Epidermal melanocyte (primary cell): Measurements from ENCODE around the gene NKD2.
"Not testable (repeated sequence)": the region's sequence is repeated elsewhere in the genome, so short reads cannot be mapped to it uniquely, and the experiment has no call there.

Source experiments
- DNase-seq: peaks from one replicate; pipeline ENCODE4 v3.0.0; 2011; ENCODE audit warnings: low spot score; ENCODE audit not compliant: insufficient read length

The NKD2 gene

DNA sequence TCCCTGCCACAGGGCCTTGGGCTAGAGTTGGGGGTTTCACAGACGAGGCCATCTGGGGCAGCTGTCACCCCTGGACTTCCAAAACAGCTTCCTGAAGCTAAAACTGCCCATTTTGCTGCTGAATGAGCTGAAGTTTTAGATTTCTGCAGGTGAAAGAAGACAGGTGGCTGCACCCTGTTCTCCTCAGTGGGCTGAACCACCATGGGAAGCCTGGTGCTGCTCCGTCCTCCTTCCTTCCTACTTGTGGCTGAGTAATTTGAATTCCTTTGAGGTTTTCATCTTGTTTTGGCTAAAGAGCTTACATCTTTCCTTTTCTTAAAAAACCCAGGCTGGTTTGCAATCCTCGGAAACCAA, 5.3 kb downstream of the NKD2 start:
- DNase-seq, result no peak

DNA sequence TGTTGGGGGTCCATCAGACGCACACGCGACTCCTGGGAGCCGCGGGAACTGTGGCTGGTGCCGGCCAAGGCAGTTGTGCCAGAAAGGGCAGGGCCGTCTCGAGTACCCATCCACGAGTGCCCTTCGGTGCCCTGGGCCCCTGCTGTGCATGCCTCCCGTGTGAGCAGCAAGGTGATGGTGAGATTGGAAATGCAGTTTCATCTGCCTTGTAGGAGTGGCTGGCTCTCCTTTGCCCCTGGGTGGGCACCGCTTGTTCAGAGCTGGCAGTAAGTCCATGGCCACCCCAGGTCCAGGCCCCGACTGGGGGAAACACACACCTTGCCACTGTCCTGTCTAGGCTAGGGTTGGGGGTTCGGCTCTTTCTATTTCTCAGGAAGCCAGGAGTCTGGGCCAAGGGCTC, 5.7 kb downstream of the NKD2 start:
- no peak for DNase-seq

DNA sequence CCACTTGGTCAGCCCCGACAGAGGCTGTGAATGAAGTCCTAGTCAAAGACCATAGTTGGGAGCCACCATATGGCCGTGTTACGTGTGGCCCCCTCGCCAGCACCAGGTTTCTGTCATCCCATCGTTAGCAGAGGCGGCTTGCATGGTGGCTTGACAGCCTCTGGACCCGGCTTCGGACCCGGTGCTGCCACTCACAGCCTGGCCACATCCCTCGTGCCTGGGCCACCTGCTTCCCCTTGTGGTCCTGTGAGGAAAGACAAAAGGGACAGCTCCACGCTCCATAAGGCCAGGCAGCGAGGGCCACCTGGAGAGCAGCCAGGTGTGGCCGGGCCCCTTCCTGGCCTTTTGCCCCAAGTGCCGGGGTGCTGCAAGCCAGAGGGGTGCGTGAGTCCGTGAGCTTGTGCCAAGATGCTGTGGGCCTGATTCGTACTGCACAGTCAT, 6.2 kb downstream of the NKD2 start:
- DNase-seq, result no peak

DNA sequence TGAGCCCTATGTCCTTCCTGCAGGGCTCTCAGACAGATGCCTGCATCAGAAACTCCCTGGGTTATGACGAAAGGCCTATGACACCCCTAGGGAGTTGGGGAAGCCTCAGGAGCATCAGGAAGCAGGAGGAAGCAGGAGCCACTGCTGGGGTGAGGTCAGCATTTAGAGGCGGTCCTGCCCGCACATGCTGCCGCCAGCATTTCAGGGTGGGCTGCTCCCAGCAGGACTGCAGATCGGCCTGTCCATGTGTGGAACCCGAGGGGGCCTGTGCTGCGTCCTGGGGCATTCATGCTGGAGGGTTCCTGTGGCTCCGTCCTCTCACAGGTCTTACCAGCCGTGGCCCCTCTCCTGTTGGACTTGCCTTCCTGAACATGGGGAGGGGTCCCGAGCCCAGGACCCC, 6.9 kb downstream of the NKD2 start:
- no peak for DNase-seq

DNA sequence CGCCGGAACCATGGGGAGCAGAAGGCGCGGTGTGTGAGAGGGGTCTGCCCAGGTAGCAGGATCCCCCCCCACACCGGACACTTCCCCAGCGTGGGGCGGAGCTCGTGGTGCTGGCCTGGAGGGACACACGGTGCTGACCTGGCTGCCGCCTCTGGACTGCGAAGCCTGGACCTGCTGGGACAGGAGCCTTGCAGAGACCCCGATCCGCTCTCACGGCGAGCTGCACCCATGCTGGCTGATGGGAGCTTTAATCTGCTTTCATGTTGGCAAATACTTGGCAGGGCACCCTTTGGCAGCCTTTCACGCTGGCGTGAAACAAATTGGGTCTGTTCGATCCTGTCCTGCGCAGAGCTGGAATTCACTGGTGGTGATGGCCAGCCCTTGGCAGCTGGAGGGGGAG, 7.4 kb downstream of the NKD2 start:
- DNase-seq, result no peak

DNA sequence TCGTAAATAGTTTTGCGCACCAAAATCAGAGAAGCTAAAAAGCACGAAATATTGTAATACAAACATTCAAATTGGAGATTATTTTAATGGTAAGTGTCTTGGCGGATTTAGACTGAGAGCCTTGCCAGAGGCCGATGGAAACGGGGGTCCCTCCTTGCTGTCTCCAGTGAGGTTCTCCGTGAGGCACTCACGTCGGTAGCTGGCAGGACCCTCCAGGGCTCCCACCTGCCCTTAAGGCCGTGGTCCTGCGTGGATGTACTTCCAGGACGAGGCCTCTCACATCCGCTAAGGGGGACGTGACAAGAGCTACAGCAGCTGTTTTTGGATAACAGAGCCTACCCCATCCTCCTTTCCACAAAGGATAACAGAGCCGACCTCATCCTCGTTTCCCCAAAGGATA, 7.9 kb downstream of the NKD2 start:
- DNase-seq, result no peak

DNA sequence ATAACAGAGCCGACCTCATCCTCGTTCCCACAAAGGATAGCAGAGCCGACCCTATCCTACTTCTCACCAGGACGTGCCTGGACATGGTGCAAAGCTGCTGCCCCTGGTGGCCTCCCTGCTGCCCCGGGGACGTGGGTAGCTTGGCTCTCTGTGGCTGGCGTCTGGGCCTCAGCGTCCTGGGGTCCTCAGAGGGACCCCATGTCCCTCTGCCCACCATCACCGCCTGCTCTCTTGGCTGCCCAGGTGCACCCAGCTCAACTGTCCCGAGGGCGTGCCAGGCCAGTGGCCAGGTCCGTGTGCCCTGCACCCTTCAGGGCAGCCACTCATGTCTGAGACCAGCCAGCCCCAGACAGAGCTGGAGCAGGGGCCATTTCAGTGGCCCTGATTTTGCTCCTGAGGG, 8.5 kb downstream of the NKD2 start:
- no peak for DNase-seq

DNA sequence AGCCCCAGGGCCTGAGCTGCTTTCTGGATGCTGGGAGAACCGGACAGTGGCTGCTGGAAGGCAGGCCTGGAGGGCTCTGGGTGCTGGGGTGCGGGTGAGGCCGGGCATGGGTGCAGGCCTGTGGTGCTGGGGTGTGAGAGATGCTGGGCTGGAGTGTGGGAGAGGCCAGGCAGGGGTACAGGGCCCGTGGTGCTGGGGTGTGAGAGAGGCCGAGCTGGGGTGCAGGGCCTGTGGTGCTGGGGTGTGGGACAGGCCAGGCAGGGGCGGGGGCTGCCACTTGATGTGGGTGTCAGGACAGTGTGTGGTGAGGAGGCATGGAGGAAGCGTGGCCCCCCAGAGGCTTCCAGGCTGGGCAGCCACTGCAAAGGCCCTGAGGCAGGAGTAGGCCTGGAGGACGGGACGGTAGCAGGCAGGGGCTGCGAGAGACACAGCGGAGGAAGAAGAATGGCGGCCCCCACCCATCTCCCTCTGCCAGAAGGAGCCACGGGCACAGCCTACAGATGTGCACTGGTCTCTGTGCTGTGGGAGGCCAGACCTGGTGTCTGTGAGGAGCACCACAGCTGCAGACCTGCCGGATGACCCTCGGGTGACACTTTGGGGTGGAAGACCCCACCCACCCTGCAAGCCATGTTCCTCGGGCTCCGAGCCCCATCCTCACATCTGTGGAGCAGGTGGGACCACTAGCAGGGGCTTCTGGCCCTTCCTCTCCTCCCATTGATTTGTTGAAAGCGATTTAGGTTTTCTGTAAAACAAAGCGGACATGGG, 9.3 kb downstream of the NKD2 start:
- no peak for DNase-seq

DNA sequence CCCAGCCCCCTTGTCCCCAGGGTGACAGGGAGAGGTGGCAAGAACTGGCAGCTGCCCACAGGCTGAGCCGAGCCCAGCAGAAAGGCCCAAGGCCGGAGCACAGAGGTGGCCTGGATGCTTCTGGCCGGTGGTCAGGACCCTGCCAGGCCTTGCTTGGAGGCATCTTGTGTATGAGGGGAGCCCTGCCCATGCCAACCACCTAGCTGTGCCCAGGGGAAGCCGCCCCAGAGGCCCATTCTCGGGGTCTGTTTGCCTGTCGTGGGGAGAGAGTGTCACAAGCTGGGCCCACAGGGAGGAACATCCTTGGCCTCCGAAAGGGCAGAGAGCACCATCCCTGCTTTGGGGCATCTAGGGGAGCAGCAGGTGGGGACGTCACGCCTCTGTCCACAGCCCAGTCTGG, 10.0 kb downstream of the NKD2 start:
- no peak for DNase-seq

DNA sequence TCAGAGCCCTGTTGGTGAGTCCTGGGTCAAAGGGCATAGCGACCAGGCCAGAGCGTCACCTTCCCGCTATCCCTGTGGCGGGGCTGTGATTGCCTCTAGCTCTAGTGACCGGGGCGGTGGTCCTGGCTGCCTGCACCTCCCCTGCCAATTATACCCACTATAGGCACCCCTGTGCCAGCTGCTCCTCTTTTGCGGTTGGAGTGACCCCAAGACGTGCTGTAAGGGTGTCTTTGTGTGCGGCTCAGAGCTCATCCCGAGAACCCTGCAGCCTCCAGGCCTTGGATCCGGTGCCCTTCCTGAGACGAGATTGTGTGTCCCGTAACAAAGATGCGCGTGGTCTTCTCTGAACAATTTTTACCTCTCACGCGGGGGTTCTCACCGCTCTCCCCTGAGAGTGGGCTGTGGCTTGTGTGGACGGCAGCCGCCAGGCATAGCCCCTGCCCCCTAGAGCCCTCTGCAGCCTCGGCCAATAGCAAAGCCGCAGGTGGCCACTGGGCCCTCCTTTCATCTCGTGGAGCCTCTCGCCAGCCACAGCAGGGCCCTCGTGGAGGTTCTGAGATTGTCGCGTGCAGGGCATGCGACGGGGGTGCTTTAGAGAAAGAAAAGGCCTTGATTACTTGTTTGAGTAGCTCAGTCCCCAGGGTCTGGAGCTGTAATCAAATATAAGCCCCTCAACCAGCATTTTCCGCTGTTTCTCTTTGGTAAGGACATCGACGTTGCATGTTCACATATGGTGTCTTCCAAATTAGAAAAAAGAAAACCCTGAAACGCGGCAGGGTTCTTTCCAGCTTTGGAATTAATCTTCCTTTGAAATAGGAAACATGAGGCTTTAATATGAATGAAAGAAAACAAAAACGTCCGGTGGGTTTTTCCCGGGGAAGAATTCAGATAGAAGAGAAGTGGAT, 10.7 kb downstream of the NKD2 start:
- DNase-seq, result no peak

DNA sequence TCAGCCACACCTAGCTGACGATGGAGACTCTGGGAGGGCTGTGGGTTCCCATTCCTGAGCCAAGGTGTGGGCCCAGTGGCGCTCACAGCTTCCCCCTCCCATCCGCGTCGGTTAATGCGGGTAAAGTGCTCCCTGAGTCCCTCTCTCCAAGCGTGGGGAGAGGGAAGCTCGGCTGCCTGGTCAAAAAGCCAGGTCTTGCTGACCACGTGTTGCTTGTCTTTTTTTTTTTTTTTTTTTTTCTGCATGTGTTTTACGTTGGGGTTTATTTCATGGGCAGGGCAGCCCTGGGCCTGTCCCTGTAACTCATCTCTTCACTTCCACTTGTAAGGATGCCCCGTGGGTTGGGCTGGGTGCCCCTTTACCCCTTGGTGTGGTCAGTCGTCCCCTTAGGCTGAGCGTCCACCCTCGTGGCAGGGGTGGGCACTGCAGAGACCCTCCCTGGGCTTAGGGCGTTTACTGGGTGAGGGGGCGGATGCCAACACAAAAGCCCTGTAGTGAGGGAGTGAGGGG, 11.9 kb downstream of the NKD2 start:
- DNase-seq, result no peak

DNA sequence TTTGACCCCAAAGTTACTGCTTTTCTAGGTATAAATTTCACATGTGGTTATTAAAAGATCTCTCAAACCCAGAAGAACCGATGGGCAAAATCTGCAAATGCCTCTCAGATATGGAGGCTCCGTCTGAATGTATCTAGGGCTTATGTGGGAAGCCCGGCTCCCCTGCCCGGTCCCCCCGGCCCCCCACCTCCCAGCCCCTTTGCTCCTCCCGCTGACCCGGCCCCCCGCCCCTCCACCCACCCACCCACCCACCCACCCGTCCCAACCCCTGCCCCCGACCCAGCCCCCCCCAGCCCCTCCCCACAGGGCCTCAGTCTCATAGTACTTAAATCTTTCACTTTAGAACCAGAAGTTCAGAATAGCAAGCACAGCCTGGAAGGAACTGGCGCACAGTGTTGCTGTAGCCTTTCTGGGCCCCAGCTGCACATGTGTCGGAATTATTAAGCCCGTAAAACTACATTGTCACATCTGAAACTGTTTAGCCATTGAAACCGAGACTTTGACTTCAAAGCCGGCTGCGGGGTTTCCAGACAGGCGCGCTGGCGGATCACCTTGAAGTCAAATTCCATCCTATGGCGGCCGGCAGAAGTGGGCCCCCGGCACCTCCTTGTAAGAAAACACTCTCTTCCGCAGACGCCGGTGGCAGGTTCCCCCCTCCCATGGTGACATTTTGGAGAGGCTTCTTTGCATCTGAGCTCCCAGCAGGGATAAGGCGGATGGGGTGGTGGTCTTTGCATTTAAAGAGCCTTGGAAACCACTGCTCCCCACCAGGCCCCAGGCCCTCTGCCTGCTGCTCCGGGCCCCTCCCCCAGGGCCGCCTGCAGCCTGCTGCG, 12.8 kb downstream of the NKD2 start:
- no peak for DNase-seq

DNA sequence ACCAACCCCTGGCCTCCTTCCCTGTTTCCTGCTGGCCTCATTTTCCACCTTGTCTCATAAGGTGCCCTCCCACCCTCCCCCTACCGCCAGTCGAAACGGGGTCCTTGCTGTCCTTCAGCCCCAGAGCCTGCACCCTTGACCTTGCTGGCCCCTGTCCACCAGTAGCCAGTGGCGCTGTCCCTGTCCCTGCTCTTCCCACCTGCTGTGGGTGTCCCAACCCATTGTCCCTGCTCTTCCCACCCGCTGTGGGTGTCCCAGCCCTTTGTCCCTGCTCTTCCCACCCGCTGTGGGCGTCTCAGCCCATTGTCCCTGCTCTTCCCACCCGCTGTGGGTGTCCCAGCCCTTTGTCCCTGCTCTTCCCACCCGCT, 13.4 kb downstream of the NKD2 start:
- DNase-seq, result not testable (repeated sequence)

DNA sequence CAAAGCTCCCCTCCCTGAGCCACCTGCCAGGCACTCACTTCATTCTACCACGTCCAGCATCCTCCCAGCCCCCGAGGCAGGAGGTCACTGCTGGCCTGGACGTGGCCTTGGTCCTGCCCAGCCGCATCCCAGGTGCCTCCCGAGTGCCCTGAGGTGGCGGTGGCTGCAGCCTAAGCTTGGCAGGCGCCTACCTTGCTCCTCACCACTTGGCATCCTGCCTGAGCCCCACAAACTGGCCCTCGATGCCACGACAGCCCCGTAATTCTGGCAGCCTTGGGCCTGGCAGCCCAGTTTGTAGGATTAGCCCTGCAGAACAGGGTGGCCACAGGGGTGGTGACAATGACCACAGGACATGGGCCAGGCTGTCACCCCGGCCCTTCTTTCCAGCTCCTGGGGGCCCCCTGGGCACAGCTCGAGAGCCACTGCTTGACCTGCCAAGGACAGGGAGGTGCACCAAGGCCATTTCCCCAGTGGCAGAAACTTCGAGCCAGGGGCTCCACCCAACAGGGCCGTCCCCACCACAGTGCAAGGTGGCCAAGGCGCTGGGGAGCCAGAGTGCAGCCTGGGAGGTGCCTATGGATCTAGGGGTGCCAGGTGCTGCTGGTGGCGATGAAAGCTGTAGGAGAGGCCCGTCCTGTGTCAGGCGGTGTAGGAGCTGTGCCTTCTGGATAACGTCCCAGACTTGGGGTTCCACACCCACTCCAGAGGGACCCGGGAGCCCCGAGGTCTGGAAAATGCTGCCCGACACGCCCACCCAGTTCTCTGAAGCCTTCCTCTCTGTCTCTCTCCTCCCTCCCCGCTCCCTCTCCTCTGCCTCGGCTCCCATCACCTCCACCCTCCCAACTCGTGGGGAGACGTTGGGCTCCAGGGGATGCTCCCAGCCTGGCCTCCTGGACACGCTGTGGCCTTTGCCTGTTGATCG, 18.4 kb downstream of the NKD2 start:
- peak; percentile 13 for DNase-seq

DNA sequence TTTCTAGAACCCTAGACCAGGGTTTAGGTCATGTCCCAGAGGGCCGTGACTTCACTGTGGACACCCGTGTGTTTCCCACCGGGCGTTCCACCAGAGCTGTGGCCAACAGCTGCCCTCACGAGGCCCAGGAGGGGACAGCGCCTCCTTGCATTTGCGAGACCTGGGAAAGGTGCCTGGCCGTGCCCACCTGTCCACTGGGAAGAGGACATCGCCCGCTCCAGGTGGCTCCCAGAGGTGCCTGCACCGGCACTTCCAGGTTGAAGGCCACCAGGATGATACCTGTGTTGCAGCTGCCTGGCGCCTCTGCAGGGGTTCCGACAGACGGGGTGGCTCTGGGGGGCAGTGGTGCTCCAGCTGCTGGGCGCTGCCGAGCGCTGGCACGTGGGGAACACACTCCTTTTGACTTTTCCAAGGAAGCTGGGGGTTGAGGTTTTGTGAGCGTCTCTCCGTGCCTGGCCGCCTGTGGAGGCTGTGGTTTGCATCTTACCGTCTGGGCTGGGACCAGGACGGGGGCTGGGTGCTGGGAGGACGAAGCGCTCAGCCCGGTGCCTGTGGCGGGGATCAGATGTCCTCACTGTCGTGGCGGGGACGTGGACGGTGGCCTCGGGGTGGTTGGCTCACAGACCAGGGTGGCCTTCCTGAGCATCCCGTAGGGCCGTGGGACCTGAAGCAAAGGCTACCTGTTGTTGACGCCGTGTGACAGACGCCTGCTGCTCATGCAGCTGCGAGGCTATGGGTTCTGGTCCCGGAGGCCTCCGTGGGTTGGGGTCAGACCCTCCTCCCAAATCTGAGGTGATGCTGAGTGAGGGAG, 19.2 kb downstream of the NKD2 start:
- no peak for DNase-seq

DNA sequence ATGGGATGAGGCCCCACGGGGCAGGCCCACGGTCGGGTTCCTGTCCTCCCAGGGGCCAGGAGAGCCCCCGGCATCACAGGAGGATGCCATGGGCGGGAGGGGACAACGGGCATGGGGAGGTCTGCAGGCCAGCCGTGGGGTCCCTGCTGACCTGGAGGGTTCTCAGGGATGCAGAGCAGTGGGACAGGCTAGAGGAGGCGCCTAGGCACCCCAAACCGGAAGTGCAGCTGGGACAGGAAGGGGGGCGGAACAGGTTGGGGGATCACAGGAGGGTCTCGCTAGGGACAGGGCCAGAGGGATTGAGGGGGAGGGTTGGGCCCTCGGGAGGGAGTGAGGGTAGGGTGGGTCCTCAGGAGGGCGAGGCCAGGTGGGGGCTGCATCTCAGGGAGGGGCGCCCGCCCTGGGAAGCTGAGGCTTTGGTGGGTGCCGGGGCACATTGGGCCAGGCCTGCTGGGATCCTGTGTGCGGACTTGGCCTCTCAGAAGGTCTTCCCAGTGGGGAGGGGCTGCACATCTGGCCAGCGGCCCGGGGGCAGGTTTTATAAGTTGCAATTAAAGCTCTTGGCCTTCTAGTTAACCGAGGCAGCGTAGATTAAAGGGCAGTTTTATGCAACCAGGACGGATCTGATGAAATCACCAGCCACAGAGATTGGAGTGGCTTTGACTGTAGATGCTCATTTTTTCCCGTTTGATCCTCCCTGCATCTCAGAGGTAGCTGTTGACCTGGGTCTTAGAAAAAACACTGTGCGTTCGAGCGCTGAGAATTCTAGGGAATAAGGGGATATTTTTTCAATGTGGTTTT, 20.1 kb downstream of the NKD2 start:
- DNase-seq, result no peak

DNA sequence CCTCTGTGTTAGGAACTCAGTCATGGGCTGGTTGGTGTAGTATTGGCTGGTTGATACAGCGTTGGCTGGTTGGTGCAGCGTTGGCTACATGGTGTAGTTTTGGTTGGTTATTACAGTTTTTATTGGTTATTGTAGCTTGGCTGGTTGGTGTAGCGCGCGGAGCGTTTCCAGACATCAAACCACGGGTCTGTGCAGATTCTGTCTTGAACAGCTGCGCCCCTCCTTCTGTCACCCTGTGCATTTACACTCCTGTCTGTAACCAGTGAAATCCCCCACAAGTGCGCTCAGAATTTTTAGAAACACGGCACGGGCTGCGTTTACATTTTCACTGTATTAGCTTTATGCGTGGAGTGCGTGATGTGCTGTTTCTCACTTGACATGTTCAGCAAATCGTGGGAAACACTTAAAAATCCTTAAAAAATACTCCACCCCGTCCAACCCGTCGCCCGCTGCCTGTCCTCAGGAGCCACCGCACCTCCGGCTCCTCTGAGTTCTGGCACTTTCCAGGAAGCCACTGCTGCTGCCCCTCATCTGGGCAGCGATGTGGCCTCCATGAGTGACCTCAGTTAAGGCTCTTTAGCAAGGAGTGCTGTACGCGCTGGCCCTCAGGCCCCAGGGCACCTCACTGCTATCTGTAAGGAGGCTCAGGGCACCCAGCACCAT, 20.8 kb downstream of the NKD2 start:
- DNase-seq, result no peak

DNA sequence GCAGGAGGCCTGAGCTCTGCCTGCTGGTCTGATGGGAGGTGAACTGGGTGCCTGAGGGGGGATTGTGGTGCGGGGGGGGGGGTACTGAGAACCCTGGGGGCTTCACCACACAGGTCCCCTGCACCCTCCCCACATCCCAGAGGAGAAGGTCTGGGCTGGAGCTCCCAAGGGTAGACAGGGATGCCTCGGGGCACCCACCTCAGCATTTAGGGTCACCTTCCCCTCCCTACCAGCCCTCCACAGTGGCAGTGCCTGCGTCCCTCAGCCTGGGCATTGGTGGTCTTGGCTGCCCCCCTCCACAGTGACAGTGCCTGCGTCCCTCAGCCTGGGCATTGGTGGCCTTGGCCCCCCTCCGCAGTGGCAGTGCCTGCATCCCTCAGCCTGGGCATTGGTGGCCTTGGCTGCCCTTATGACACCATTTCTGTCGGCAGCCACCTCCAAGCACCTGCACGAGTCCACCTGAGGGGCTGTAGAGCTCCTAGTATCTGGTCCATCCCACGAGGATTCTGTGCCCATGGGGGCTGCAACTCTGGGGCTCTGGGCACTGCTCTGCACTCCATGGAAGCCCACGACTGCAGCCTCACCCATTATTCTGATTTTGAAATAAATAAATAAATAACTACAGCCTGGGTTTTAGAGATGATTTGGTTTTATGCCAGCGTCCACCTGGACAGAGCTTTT, 21.5 kb downstream of the NKD2 start:
- DNase-seq, result no peak
